T-helper 2 cell treated with Interferon-gamma antibody and Interleukin-4, amounts not matched to agents 5 μg/mL and 100 μg/mL, for 36 hours (primary cell): ENCODE measurements around the gene ADARB2.

Source experiments
- DNase-seq: peaks from one replicate; pipeline ENCODE4 v3.0.0; 2021; ENCODE audit warnings: low spot score
- H3K27ac Mint-ChIP-seq: one replicate; pipeline ENCODE4 v1.8.0; 2021; ENCODE audit warnings: mild to moderate bottlenecking, mixed read lengths
- H3K27me3 Mint-ChIP-seq: one replicate; pipeline ENCODE4 v1.8.0; 2021; ENCODE audit warnings: low read depth, mixed read lengths
- H3K36me3 Mint-ChIP-seq: one replicate; pipeline ENCODE4 v1.8.0; 2021; ENCODE audit warnings: low read depth, mixed read lengths
- H3K4me1 Mint-ChIP-seq: one replicate; pipeline ENCODE4 v1.8.0; 2021; ENCODE audit warnings: low read depth, mixed read lengths
- H3K4me3 Mint-ChIP-seq: one replicate; pipeline ENCODE4 v1.8.0; 2022; ENCODE audit warnings: mild to moderate bottlenecking, moderate library complexity, mixed read lengths
- H3K9me3 Mint-ChIP-seq: one replicate; pipeline ENCODE4 v1.8.0; 2021; ENCODE audit warnings: mixed read lengths

Gene ADARB2

DNA sequence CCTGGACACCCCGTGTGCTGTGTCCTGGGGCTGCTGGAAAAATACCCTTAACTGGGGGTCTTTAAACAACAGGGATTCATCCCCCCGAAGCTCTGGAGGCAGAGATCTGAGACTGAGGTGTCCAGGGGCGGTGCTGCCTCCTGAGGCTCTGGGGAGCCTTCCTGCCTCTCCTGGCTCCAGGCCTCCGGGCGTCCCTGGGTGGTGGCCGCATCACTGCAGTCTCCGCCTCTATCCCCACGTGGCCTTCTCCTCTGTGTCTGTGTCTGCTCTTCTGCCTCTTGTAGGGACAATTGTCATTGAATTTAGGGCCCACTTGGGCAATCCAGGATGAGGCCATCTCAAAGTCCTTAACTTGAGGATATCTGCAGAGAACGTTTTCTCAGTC lies 464.6 kb downstream of the ADARB2 start:
- no peaks in the 10 kb centered on the region for H3K4me1 Mint-ChIP-seq
- no peaks in the 10 kb centered on the region for H3K36me3 Mint-ChIP-seq
- H3K27me3 Mint-ChIP-seq, result peaks cover 3% of the 10 kb centered on the region
- H3K9me3 Mint-ChIP-seq, result no peaks in the 10 kb centered on the region
- no peak overlapping the region for H3K4me3 Mint-ChIP-seq
- no peak overlapping the region for H3K27ac Mint-ChIP-seq
- no peak for DNase-seq

DNA sequence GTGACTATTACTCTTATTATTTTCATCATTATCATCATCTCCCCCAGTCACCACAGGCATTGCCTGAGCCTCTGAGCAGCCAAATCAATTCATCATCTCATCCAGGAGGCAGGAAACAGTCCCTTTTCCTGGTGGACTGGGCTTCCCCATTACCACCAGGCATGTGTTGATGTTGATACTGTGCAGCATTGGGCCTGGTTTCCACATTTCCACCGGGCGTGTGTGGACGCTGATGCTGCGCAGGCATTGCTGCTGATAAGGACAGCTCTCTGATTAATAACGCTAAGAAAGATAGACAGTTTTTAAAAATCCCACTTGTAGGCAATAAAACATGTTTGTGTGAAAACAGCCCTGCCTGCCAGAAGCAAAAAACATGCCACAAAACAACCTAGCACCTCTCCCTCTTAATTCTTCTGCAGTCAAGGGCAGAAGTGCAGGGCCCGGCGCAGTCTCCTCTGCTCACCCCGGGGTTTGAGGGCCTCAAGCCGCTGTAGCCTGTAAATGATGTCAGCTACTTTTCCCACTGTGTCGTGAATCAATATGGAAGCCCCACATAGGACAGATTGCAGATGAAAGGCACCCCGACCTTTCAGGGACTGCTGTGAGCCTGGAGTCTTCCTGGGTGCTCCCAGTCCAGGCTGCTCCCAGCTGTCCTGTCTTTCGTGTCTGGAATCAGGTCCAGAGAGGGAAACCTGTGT lies 465.1 kb downstream of the ADARB2 start:
- no peaks in the 10 kb centered on the region for H3K4me1 Mint-ChIP-seq
- DNase-seq, result no peak

DNA sequence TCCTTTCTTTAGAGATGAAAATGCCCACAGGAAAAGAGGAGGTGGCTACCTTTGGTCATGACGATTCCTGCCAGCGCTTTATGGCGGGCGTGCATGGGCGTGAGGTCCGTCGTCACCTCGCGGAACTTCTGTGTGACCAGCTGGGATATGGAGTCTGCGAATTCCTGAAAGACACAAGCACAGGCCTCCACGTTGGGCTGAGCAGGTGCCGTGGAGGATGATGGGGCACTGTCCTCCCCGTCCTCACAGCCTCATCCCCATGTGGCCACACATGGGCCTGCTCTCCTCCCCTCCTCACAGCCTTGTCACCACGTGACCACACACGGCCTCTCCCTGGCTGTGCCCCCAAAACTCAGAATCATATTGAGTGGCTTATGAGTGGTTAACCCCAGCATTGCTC lies 466.4 kb downstream of the ADARB2 start:
- no peak overlapping the region for H3K4me3 Mint-ChIP-seq
- H3K9me3 Mint-ChIP-seq, result no peaks in the 10 kb centered on the region
- DNase-seq, result no peak
- no peaks in the 10 kb centered on the region for H3K4me1 Mint-ChIP-seq
- H3K27ac Mint-ChIP-seq, result no peak overlapping the region
- no peaks in the 10 kb centered on the region for H3K36me3 Mint-ChIP-seq
- peaks cover 3% of the 10 kb centered on the region for H3K27me3 Mint-ChIP-seq

More for the DNA sequence above, 465.1 kb downstream of the ADARB2 start:
- Mint-ChIP-seq H3K4me3 (no peak overlapping the region), H3K36me3 (no peaks in the 10 kb centered on the region), H3K9me3 (no peaks in the 10 kb centered on the region), H3K27ac (no peak overlapping the region), H3K27me3 (peaks cover 3% of the 10 kb centered on the region)

DNA sequence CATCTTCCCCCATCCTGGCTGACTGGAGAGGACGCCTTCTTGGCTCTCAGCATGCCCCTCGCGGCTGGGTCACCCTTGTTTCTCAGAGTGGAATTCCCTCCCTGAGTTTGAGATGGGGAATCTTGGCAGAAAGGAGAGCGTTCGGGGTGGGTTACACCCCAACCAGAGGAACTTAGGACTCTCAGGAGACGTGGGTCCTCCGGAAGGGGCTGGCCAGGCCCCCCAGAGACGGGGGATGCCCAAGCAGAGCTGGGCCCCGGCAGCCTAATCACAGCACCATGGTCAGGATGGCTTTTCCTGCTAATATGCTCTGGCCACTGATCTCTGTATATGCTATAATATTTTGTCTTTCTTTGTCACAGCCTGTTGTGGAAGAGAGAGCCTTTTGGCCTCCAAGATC lies 466.8 kb downstream of the ADARB2 start:
- no peak overlapping the region for H3K27ac Mint-ChIP-seq
- no peak overlapping the region for H3K4me3 Mint-ChIP-seq
- no peaks in the 10 kb centered on the region for H3K4me1 Mint-ChIP-seq

DNA sequence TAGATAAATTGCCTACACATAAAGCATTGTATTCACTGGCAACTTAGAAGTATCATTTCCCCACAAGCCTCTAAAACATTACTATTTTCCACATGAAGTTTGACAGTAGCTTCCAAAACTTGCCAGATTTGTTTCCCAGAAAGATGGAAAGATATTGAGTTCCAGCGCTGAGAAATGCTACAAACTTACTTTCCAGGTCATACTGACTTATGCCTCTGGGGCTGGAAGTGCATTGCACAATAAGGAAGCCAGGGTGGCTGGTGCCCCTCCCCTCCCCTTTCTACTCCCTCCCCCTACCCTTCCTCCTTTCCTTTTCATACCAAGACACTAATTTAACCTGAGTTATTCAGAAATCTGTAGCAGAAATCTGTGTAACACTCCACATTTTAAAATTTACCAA lies 468.5 kb downstream of the ADARB2 start:
- H3K9me3 Mint-ChIP-seq, result no peaks in the 10 kb centered on the region
- DNase-seq, result no peak
- H3K4me3 Mint-ChIP-seq, result no peak overlapping the region
- H3K36me3 Mint-ChIP-seq, result no peaks in the 10 kb centered on the region
- peaks cover 3% of the 10 kb centered on the region for H3K27me3 Mint-ChIP-seq
- H3K4me1 Mint-ChIP-seq, result no peaks in the 10 kb centered on the region
- no peak overlapping the region for H3K27ac Mint-ChIP-seq

More for the DNA sequence above, 466.8 kb downstream of the ADARB2 start:
- no peak for DNase-seq
- no peaks in the 10 kb centered on the region for H3K36me3 Mint-ChIP-seq
- H3K27me3 Mint-ChIP-seq, result peaks cover 3% of the 10 kb centered on the region
- H3K9me3 Mint-ChIP-seq, result no peaks in the 10 kb centered on the region

DNA sequence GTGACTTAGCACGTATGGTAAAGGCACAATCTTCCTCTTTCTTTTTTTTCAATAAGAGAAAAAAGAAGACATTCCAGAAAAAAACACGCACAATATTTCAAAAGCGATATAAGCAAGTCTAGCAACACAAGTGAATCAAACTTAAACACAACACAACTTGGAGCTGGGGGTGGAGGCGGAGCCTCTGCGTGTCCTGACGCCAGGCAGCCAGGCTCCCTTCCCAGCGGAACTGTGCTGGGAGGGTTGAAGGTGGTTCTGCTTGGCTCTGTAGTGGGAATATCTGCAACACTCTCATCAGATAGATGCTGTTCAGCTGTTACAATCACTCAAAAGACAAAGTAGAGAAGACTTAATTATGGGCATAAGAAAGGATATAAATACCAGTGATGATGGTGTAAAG lies 469.8 kb downstream of the ADARB2 start:
- no peak overlapping the region for H3K4me3 Mint-ChIP-seq
- DNase-seq, result no peak
- H3K27me3 Mint-ChIP-seq, result peaks cover 3% of the 10 kb centered on the region
- H3K27ac Mint-ChIP-seq, result no peak overlapping the region
- H3K9me3 Mint-ChIP-seq, result no peaks in the 10 kb centered on the region
- H3K4me1 Mint-ChIP-seq, result no peaks in the 10 kb centered on the region
- no peaks in the 10 kb centered on the region for H3K36me3 Mint-ChIP-seq

DNA sequence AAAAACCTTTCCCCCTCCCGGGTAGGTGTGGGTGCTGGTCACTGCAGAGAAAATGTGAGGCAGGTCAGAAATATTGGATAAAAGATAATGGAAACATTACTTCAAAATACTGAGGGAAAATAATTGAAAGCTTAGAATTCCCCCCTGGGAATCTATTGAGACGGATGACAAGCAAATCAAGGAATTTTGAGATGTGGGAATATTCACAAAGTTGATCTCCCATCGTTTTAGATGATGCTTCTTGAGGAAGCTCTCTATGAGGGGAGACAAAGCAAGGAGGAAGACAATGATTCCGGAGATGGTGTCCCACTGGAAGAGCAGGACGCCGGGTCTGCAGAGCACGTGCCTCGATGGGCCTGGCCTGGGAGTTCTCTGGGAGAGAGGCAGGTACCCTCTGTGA lies 470.2 kb downstream of the ADARB2 start:
- Mint-ChIP-seq H3K9me3 (no peaks in the 10 kb centered on the region), H3K36me3 (no peaks in the 10 kb centered on the region), H3K27ac (no peak overlapping the region), H3K27me3 (peaks cover 3% of the 10 kb centered on the region), H3K4me3 (no peak overlapping the region), H3K4me1 (no peaks in the 10 kb centered on the region)
- DNase-seq, result no peak

DNA sequence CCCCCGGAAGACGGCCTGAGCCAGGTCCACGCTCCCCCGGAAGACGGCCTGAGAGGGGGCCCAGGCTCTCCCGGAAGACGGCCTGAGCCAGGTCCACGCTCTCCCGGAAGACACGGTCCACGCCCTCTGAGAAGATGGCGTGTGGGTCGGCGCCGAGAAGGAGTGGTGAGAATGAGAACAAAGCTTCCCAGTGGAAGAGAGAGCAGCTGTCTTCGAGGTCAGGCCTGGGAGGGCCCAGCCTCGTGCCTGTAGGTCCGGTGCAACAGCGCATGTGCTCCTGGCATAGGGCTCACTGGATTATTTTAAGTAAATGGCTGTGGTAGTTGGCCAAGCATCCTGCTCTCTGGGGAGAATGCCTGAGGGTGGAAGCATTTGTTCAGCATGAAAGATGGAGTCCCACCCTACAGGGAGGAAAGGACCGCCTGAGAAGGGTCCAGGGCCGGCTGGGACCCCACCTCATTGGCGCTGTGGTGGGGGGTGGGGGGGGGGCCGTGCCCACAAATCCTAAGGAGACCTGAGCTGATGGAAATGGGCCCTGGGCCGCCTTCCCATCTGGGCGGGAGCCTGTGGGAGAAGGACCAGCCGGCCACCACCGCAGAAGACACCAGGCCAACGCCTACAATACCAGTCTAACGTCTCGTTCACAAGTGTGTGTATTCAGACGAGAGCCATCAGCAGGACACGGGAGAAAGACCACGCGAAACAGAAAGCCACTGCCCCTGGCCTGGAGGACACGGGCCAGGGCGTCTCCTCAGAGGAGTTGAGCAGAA lies 471.1 kb downstream of the ADARB2 start:
- Mint-ChIP-seq H3K4me3 (no peak overlapping the region), H3K4me1 (no peaks in the 10 kb centered on the region), H3K27ac (no peak overlapping the region), H3K36me3 (no peaks in the 10 kb centered on the region), H3K9me3 (no peaks in the 10 kb centered on the region), H3K27me3 (peaks cover 3% of the 10 kb centered on the region)
- DNase-seq, result no peak

DNA sequence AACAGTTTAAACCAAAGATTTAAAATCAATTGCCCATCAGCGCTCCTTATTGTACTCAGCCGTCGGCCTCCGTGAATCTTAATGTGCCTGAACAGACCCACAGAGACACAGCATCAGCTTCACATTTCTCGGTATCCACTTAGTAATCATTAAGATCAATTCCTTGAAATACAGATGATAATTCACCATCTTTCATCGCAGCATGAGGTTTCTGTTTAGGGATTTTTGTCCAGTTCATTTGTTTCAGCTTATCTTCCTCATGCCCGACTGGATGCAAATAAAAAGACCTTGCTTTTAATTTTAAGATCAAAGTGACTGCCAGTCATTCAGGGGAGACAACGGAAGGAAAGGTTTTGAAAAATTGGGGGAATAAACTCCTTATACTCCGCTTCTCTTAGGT lies 473.3 kb downstream of the ADARB2 start:
- H3K27ac Mint-ChIP-seq, result no peak overlapping the region
- H3K4me1 Mint-ChIP-seq, result no peaks in the 10 kb centered on the region
- DNase-seq, result no peak
- H3K4me3 Mint-ChIP-seq, result no peak overlapping the region
- no peaks in the 10 kb centered on the region for H3K9me3 Mint-ChIP-seq
- no peaks in the 10 kb centered on the region for H3K36me3 Mint-ChIP-seq
- peaks cover 4% of the 10 kb centered on the region for H3K27me3 Mint-ChIP-seq

DNA sequence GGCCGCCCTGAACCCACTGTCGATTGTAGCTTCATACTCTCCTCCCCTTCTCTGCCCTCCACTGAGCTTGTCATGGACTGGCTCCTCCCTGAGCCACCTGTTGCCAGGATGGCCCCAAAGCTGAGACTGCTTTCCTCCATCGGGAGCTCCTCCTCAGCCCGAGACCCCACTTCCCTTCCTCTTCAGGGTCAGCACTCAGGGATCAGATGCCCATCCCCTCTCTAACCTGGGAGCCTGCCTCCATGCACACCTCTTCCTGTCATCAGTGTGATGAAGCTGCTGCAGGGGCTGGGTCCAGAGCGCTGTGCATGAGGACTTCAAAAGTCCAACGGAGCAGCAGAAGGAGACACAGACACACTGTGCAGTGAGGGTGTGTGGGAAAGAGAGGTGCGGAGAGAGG lies 480.1 kb downstream of the ADARB2 start:
- H3K4me1 Mint-ChIP-seq, result peaks cover 15% of the 10 kb centered on the region
- peaks cover 13% of the 10 kb centered on the region for H3K9me3 Mint-ChIP-seq
- H3K27me3 Mint-ChIP-seq, result peaks cover 48% of the 10 kb centered on the region
- no peak overlapping the region for H3K4me3 Mint-ChIP-seq
- H3K36me3 Mint-ChIP-seq, result no peaks in the 10 kb centered on the region
- H3K27ac Mint-ChIP-seq, result no peak overlapping the region
- DNase-seq, result no peak

DNA sequence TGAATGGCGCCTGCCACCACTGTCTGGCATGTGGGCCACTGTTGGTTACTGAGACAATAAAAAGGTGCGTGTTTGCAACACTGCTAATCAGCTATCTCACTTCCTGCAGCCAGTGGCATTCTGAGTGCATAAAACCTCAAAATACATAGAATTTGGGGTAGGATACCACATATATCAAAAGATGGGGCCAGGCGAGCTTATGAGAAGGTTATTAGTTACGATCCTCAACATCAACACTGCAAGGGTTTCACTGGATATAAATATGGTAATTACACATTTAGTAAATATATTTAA lies 480.9 kb downstream of the ADARB2 start:
- no peak overlapping the region for H3K27ac Mint-ChIP-seq
- H3K36me3 Mint-ChIP-seq, result no peaks in the 10 kb centered on the region
- no peak for DNase-seq
- H3K4me1 Mint-ChIP-seq, result peaks cover 15% of the 10 kb centered on the region
- H3K27me3 Mint-ChIP-seq, result peaks cover 51% of the 10 kb centered on the region
- H3K9me3 Mint-ChIP-seq, result peaks cover 13% of the 10 kb centered on the region
- H3K4me3 Mint-ChIP-seq, result no peak overlapping the region

DNA sequence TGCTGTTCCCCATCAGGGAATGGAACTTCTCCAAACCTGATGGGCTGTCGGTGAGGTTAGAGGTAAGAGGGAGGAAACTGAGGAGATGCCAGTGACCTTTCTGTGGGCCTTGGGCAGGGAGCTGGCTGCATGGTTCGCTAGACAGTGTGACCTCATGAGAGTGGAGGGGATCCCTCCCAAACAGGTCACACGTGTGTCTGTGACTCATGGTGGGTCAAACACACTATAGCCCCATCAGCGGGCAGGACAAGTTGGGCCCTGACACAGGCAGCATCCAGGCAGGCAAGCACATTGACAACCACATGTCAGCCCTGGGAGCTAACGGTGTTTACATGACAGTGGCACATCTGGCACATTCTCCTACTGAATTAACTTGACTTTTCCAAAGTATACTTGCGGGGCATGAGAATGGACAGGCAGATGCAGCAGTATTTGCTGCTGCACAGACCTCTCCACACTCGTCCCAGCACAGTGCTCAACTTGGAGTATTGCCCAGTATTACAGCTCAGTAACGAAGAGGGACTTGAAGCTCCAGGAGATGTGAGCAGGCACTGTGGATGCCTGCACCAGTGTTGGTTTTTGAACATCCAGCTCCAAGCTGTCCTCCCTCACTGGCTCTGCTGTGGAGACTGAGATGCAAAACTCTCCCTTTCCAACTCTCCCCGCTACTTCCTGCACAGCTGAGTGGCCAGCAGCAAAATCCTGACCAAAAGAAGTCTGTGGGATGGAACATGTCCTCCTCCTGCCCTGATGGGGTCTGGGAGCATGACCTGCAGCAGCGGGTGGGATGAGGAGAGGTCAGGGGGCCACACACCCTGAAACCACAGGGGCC lies 481.5 kb downstream of the ADARB2 start:
- H3K27me3 Mint-ChIP-seq, result peaks cover 55% of the 10 kb centered on the region
- H3K4me1 Mint-ChIP-seq, result peaks cover 15% of the 10 kb centered on the region
- H3K4me3 Mint-ChIP-seq, result no peak overlapping the region

DNA sequence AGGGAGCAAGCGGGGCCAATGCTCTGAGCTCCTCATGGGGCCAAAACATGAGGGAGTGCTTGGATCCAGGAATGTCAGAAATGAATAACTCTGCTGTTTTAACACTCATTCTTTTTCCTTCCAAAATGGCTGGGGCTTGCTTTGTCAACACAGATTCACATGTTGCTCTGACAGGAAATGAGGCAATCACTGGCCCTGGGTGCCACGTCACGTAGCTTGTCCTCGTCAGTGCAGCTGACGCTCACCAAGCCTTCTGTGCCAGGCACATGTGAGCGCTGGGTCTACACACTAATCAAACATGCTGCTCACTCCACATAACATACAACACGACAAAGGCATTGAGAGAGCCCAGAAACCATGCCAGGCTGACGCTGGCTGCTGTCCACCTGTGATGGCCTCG lies 482.2 kb downstream of the ADARB2 start:
- Mint-ChIP-seq H3K27me3 (peaks cover 58% of the 10 kb centered on the region), H3K27ac (no peak overlapping the region), H3K4me3 (no peak overlapping the region), H3K4me1 (peaks cover 15% of the 10 kb centered on the region), H3K9me3 (peaks cover 13% of the 10 kb centered on the region), H3K36me3 (no peaks in the 10 kb centered on the region)
- no peak for DNase-seq

More for the DNA sequence above, 481.5 kb downstream of the ADARB2 start:
- no peak overlapping the region for H3K27ac Mint-ChIP-seq
- H3K36me3 Mint-ChIP-seq, result no peaks in the 10 kb centered on the region
- no peak for DNase-seq
- peaks cover 13% of the 10 kb centered on the region for H3K9me3 Mint-ChIP-seq
